ENCODE data around the gene STKLD1. TPM values are rescaled to one million over a fixed set of nuclear protein-coding genes. Genes with fewer than 3 reads are reported as not detected.
"Not testable (repeated sequence)": the region's sequence is repeated elsewhere in the genome, so short reads cannot be mapped to it uniquely, and the experiment has no call there.

Gene STKLD1
- total RNA-seq, 1 donor from 2014 or later, result under 0.01 TPM

DNA sequence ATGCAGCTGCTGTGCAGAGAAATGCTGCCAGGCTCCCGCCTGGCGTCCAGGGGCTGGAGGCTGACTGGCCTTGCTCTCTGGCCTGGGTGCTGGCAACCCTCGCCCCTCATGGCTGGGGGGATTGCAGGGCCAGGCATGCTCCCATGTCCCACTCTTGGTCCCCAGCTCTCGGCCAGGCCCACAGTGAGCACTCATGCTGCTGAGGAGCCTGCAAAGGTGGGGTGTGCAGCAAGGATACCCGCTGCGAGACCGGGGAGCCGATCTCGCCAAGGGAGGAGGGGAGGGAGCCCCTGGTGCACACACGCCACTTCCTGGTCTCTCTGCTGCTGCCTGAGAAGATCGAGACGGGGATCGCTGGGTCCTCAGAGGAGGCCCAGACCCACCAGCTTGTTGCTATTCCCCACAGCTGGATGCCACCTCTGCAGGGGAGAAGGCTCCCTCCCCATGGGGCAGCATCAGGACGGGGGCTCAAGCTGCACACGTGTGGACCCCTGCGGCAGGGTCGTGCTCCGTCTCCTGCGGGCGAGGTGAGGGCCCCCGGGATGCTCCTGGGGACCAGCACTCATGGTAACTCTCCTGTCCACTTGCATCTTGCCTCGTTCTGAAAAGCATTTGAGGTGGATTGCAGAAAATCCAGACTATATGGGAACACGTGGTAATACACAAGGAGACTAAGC, 69.3 kb downstream of the STKLD1 start:
- H3K27me3 ChIP-seq (ENCODE audit: control insufficient read depth, insufficient read depth, low read length), result peaks cover 3% of the 10 kb centered on the region
- no peak for DNase-seq (ENCODE audit: low read depth)
- TF ChIP-seq, protein P1, sequence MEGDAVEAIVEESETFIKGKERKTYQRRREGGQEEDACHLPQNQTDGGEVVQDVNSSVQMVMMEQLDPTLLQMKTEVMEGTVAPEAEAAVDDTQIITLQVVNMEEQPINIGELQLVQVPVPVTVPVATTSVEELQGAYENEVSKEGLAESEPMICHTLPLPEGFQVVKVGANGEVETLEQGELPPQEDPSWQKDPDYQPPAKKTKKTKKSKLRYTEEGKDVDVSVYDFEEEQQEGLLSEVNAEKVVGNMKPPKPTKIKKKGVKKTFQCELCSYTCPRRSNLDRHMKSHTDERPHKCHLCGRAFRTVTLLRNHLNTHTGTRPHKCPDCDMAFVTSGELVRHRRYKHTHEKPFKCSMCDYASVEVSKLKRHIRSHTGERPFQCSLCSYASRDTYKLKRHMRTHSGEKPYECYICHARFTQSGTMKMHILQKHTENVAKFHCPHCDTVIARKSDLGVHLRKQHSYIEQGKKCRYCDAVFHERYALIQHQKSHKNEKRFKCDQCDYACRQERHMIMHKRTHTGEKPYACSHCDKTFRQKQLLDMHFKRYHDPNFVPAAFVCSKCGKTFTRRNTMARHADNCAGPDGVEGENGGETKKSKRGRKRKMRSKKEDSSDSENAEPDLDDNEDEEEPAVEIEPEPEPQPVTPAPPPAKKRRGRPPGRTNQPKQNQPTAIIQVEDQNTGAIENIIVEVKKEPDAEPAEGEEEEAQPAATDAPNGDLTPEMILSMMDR (IDR thresholded peaks at IDR 0.05; ENCODE audit: insufficient read depth, low read length, severe bottlenecking), result no peak
- FAIRE-seq, result no peak
- H3K36me3 ChIP-seq (ENCODE audit: control insufficient read depth, insufficient read depth, low read length), result no peaks in the 10 kb centered on the region
- H3K4me3 ChIP-seq (ENCODE audit: low read depth, low read length), result no peak overlapping the region

DNA sequence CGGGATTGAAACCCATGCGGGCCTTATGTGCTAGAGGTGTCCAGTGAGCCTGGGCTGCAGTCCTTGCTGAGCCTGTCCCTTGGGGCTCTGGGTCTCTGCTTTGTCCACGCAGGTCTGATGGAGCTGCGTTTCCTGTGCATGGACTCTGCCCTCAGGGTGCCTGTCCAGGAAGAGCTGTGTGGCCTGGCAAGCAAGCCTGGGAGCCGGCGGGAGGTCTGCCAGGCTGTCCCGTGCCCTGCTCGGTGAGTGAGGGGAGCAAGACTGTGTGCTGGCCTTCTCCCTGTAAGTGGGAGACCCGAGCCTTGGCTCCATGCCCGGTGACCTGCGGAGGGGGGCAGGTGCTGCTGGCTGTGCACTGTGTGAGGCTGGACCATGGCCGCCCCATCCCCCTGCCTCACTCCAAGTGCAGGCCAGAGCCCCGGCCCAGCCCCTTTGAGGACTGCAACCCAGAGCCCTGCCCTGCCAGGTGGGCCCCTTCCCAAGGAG, 72.4 kb downstream of the STKLD1 start:
- Histone ChIP-seq H3K36me3 (ENCODE audit: control insufficient read depth, insufficient read depth, low read length) (no peaks in the 10 kb centered on the region), H3K27me3 (ENCODE audit: control insufficient read depth, insufficient read depth, low read length) (peaks cover 3% of the 10 kb centered on the region), H3K4me3 (ENCODE audit: low read depth, low read length) (no peak overlapping the region)
- TF ChIP-seq, protein P1 (IDR thresholded peaks at IDR 0.05; ENCODE audit: insufficient read depth, low read length, severe bottlenecking), result no peak
- no peak for DNase-seq (ENCODE audit: low read depth)
- no peak for FAIRE-seq

DNA sequence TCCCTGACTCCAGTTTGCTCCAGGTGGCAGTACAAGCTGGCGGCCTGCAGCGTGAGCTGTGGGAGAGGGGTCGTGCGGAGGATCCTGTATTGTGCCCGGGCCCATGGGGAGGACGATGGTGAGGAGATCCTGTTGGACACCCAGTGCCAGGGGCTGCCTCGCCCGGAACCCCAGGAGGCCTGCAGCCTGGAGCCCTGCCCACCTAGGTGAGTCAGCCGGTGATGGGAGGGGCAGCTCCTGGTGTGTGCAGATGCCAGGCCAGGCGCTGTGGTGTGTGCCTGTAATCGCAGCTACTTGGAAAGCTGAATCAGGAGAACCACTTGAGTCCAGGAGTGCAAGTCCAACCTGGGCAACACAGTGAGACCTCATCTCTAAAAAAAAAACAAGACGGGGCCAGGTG, 73.6 kb downstream of the STKLD1 start:
- peaks cover 2% of the 10 kb centered on the region for H3K27me3 ChIP-seq (ENCODE audit: control insufficient read depth, insufficient read depth, low read length)
- H3K4me3 ChIP-seq (ENCODE audit: low read depth, low read length), result no peak overlapping the region
- DNase-seq (ENCODE audit: low read depth) (peak; percentile 76), FAIRE-seq (no peak)
- H3K36me3 ChIP-seq (ENCODE audit: control insufficient read depth, insufficient read depth, low read length), result no peaks in the 10 kb centered on the region
- TF ChIP-seq, protein P1 (IDR thresholded peaks at IDR 0.05; ENCODE audit: insufficient read depth, low read length, severe bottlenecking), result no peak

DNA sequence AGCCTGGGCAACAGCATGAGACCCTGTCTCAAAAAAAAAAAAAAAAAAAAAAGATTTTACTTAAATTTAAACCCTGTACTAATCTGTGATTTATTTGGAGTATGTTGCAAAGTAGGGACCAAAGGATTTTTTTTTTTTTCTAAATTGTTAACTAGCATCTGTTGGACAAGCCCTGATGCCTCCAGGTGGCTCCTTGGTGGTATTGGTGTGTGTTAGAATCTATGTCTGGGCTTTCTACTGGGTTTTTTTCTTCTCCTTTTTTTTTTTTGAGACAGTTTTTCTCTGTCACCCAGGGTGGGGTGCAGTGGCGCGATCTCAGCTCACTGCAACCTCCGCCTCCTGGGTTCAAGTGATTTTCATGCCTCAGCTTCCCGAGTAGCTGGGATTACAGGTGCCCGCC, 75.7 kb downstream of the STKLD1 start:
- H3K27me3 ChIP-seq (ENCODE audit: control insufficient read depth, insufficient read depth, low read length); FAIRE-seq; H3K36me3 ChIP-seq (ENCODE audit: control insufficient read depth, insufficient read depth, low read length); DNase-seq (ENCODE audit: low read depth); H3K4me3 ChIP-seq (ENCODE audit: low read depth, low read length): not testable (repeated sequence)

DNA sequence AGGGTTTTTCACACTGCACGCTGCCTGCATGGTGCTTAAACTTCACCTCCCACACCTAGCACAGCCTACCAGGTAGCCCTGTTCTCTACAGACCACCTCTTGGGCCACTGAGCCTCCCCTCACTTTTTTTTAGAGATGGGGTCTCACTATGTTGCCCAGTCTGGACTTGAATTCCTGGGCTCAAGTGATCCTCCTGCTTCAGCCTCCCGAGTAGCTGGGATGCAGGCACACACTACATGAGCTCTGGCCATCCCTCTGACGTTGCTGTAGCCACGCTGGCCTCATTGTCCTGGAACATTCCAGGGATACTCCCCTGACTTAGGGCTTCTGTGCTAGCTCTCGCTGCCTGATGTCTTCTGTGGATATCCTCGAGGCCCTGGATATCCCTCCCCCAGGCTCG, 76.4 kb downstream of the STKLD1 start:
- TF ChIP-seq, protein P1 (IDR thresholded peaks at IDR 0.05; ENCODE audit: insufficient read depth, low read length, severe bottlenecking), result no peak
- FAIRE-seq (no peak), DNase-seq (ENCODE audit: low read depth) (no peak)
- no peak overlapping the region for H3K4me3 ChIP-seq (ENCODE audit: low read depth, low read length)
- no peaks in the 10 kb centered on the region for H3K36me3 ChIP-seq (ENCODE audit: control insufficient read depth, insufficient read depth, low read length)
- no peaks in the 10 kb centered on the region for H3K27me3 ChIP-seq (ENCODE audit: control insufficient read depth, insufficient read depth, low read length)

DNA sequence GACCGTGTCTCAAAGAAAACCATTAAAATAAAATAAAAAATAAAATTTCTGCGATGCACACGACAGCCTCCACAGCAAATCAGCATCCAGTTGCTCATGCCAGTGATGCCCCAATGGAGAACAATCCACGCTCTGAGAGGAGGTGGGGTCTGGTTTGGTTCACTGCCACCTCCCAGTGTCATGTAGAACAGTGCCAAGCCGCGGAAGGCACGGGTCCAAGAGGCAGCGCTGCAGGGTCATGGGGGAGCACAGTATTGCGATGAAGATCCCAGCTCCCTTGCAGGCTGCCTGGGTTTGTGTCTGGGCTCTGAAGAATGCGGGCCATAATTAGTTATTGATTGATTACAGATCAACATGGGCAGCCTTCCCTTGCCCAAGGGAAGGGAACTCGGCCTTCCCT, 77.5 kb downstream of the STKLD1 start:
- H3K36me3 ChIP-seq (ENCODE audit: control insufficient read depth, insufficient read depth, low read length), result no peaks in the 10 kb centered on the region
- FAIRE-seq (no peak), DNase-seq (ENCODE audit: low read depth) (no peak)
- TF ChIP-seq, protein P1 (IDR thresholded peaks at IDR 0.05; ENCODE audit: insufficient read depth, low read length, severe bottlenecking), result no peak
- H3K4me3 ChIP-seq (ENCODE audit: low read depth, low read length), result no peak overlapping the region
- H3K27me3 ChIP-seq (ENCODE audit: control insufficient read depth, insufficient read depth, low read length), result no peaks in the 10 kb centered on the region
